ENCODE measurements around the gene RDX.
A peak's percentile ranks its signal among the peaks of the same experiment; 100 is the strongest.

The RDX gene

GRCh38 chr11:110182886-110183285 is 113.5 kb downstream of the RDX start:
- no peak for TF ChIP-seq CTCF (IDR thresholded peaks at IDR 0.05; ENCODE audit: low read depth, low read length)
- DNase-seq (ENCODE audit: extremely low read depth, low read depth) = no peak

- TF ChIP-seq CTCF (IDR thresholded peaks at IDR 0.05; ENCODE audit: low read depth, low read length) = no peak
- no peak for DNase-seq (ENCODE audit: extremely low read depth, low read depth)
Observed at GRCh38 chr11:110179064-110179463, 117.3 kb downstream of the RDX start.

- TF ChIP-seq CTCF (IDR thresholded peaks at IDR 0.05; ENCODE audit: low read depth, low read length) = no peak
- no peak for DNase-seq (ENCODE audit: extremely low read depth, low read depth)
Observed at GRCh38 chr11:110177086-110177456, 119.3 kb downstream of the RDX start.

GRCh38 chr11:110176366-110177085 is 119.9 kb downstream of the RDX start:
- TF ChIP-seq CTCF (IDR thresholded peaks at IDR 0.05; ENCODE audit: low read depth, low read length) = no peak
- DNase-seq (ENCODE audit: extremely low read depth, low read depth) = no peak

GRCh38 chr11:110174645-110175310 is 121.6 kb downstream of the RDX start:
- no peak for DNase-seq (ENCODE audit: extremely low read depth, low read depth)
- TF ChIP-seq CTCF (IDR thresholded peaks at IDR 0.05; ENCODE audit: low read depth, low read length) = no peak

GRCh38 chr11:110173811-110174644 is 122.4 kb downstream of the RDX start:
- no peak for DNase-seq (ENCODE audit: extremely low read depth, low read depth)
- peak; percentile 82 for TF ChIP-seq CTCF (IDR thresholded peaks at IDR 0.05; ENCODE audit: low read depth, low read length)
